Breast epithelium (tissue), 3 donors: ENCODE results near the gene TCN2.

Experiments
- POLR2AphosphoS5 ChIP-seq, 3 donors: sonication (generic); formaldehyde crosslinking; IDR thresholded peaks; one replicate each; pipeline ENCODE4 v1.6.1; 2017; ENCODE audit warnings: antibody characterized with exemption in 3 of 3
- TF ChIP-seq, protein P1 (sequence below), 3 donors: fragments of 450-650 bp; IDR thresholded peaks; one replicate each; pipeline ENCODE4 v1.5.1; 2016 to 2017; ENCODE audit warnings: antibody characterized with exemption in 3 of 3, mild to moderate bottlenecking in 3 of 3, moderate library complexity in 3 of 3

DNA sequence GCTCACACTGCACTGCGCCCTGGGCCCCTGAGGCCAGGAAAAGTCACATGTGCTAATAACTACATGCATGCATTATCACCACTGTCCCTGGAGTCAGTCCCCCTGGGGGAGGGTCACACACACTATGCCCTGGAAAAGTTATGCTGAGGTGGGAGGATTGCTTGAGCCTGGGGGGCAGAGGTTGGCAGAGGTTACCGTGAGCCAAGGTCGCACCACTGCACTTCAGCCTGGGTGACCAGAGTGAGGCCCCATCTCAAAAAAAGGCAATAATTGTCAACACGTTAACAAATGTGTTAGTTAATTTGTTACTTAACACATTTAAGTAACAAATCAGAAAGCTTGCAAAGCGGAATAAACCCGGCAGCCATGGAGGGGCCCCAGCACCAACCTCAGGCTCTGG lies 47.1 kb upstream of the TCN2 start:
- TF ChIP-seq, protein P1, sequence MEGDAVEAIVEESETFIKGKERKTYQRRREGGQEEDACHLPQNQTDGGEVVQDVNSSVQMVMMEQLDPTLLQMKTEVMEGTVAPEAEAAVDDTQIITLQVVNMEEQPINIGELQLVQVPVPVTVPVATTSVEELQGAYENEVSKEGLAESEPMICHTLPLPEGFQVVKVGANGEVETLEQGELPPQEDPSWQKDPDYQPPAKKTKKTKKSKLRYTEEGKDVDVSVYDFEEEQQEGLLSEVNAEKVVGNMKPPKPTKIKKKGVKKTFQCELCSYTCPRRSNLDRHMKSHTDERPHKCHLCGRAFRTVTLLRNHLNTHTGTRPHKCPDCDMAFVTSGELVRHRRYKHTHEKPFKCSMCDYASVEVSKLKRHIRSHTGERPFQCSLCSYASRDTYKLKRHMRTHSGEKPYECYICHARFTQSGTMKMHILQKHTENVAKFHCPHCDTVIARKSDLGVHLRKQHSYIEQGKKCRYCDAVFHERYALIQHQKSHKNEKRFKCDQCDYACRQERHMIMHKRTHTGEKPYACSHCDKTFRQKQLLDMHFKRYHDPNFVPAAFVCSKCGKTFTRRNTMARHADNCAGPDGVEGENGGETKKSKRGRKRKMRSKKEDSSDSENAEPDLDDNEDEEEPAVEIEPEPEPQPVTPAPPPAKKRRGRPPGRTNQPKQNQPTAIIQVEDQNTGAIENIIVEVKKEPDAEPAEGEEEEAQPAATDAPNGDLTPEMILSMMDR (IDR thresholded peaks at IDR 0.05), result no peak
- no peak for TF ChIP-seq POLR2AphosphoS5 (IDR thresholded peaks at IDR 0.05)
